Measurements from ENCODE around the gene TRAF4. TPM values are rescaled to one million over a fixed set of nuclear protein-coding genes. Genes with fewer than 3 reads are reported as not detected.
A peak's percentile ranks its signal among the peaks of the same experiment; 100 is the strongest.
"Not testable (repeated sequence)": the region's sequence is repeated elsewhere in the genome, so short reads cannot be mapped to it uniquely, and the experiment has no call there.

TRAF4 gene
- total RNA-seq, 1 donor from 2014 or later, result 178 TPM

DNA sequence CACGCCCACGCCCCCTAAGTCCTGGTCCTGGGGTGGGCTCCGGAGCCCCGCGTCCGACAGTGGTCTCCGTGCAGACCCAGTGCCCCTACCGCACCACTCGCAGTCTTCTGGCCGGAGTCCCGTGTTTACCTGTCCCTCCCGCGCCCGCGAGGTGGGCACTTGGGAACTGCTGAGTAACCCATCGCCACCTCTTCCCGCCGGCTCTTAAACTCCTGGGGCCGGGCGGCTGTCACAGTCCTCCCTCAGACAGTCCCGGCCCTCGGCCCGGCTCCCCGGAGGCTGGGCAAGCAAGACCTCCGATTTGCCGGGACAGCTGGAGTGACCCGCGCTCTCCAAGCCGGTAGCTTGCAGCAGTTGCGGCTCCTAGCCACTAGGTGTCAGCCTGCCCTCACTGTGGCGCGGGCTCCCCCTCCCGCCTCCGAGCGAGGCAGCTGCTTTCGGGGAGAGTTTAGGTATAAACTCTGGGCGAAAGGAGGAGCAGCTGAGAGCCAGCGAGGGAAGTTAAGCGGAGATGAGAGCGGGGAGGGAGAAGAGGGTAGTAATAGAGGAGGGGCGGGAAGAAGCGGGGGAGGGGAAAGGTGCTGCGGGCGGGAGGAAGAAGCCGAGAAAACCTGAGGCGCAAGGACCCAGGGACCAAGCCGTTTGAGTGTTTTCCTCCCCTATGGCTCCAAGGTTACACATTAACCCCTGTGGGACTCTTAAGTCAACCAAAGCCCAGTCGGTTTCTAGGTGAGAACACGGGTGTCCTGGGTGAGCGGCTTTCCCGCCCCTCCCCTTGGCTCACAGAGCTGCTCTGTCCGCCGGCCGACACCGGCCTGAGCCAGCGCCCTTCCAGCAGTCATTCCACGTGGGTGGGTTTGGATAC, 17.0 kb upstream of the TRAF4 start:
- peaks cover 65% of the 10 kb centered on the region for H3K4me1 Mint-ChIP-seq (ENCODE audit: low read depth)
- intact Hi-C loops (cut with micrococcal nuclease), result loop anchor here (1.0 to 5.0 kb wide), 10 partner anchors 16 to 565 kb away; partner anchors contain the start of genes DHRS13, NUFIP2 and PROCA1

DNA sequence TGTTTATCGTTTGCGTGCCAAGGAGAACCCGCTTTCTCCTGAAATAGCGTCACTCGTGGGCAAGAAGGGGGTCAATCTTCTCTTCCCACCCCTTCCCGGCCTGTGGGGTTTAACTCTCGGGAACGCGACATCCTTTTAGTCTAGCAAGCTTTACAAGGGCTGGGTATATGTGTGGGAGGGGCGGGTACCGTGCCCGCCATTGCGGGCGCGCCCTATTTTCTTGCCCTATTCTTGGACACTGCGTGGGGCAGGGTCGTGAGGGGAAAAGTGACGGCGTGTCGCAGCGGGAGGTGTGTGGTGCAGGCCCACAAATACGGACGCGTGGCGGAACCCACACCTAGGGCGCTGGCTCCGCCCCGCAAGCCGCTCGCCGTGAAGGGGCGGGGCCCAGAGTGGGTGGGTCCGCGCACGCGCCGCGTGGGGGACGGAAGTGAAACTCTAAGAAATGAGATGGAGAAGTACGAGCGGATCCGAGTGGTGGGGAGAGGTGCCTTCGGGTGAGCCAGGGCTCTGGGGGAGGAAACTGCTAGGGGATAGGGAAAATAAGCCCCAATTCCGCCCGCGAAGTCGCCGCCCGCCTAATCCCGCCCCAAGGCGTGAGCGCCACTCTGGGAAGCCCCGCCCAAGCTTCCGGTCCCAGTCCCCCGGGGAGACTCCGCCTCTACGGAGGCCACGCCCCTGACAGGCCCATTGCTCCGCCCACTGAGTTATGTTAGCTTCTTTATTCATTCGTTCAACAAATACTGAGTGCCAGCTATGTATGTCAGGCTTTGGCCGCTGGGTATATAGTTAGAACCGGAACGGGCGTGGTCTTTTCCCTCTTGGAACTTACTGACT, 15.2 kb upstream of the TRAF4 start, which contains the start of gene NEK8:
Gene NEK8, plus strand, starts transcription at position 425 of the 837 bp plus-strand sequence. Its CDS starts 26 bp downstream, at position 451.
- peak within 1 kb of the TSS; percentile 98 for H3K27ac Mint-ChIP-seq
- H3K27me3 Mint-ChIP-seq (ENCODE audit: insufficient read depth), result no peaks in the 10 kb centered on the region

More for the DNA sequence above, 17.0 kb upstream of the TRAF4 start:
- Mint-ChIP-seq H3K9me3 (no peaks in the 10 kb centered on the region), H3K27me3 (ENCODE audit: insufficient read depth) (no peaks in the 10 kb centered on the region), H3K4me3 (peak overlapping the region; percentile 97), H3K27ac (peak overlapping the region; percentile 98), H3K36me3 (ENCODE audit: low read depth) (peaks cover 32% of the 10 kb centered on the region)
- DNase-seq (ENCODE audit: low spot score), result peak; percentile 91

DNA sequence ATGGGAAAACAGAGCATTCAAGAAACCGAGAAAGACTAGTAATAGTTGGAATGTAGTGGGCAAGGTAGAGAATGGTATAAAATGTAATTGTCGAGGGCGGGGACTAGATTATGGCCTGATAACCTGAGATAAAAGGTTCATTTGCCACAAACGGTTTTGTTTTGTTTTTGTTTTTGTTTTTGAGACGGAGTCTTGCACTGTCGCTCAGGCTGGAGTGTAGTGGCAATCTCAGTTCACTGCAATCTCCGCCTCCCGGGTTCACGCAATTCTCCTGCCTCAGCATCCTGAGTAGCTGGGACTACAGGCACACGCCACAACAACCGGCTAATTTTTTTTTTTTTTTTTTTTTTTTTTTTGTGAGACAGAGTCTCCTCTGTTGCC, 13.9 kb upstream of the TRAF4 start:
- Mint-ChIP-seq H3K36me3 (ENCODE audit: low read depth) (peaks cover 8% of the 10 kb centered on the region), H3K4me3 (no peak overlapping the region), H3K9me3 (no peaks in the 10 kb centered on the region), H3K27ac (no peak overlapping the region), H3K4me1 (ENCODE audit: low read depth) (peaks cover 48% of the 10 kb centered on the region), H3K27me3 (ENCODE audit: insufficient read depth) (no peaks in the 10 kb centered on the region)
- intact Hi-C loops (cut with micrococcal nuclease), result loop anchor here (1.0 to 5.0 kb wide), 4 partner anchors 8 to 562 kb away; partner anchors contain the start of genes FAM222B and NUFIP2
- no peak for DNase-seq (ENCODE audit: low spot score)

More for the DNA sequence above, 15.2 kb upstream of the TRAF4 start, which contains the start of gene NEK8:
- Mint-ChIP-seq H3K9me3 (no peaks in the 10 kb centered on the region), H3K4me1 (ENCODE audit: low read depth) (peaks cover 58% of the 10 kb centered on the region), H3K4me3 (peak within 1 kb of the TSS; percentile 97), H3K36me3 (ENCODE audit: low read depth) (peaks cover 18% of the 10 kb centered on the region)
- DNase-seq (ENCODE audit: low spot score), result peak; percentile 95
- intact Hi-C loops (cut with micrococcal nuclease), result loop anchor here (1.0 to 5.0 kb wide), 8 partner anchors 9 to 564 kb away; partner anchors contain the start of genes FAM222B, NUFIP2 and RPL23A

DNA sequence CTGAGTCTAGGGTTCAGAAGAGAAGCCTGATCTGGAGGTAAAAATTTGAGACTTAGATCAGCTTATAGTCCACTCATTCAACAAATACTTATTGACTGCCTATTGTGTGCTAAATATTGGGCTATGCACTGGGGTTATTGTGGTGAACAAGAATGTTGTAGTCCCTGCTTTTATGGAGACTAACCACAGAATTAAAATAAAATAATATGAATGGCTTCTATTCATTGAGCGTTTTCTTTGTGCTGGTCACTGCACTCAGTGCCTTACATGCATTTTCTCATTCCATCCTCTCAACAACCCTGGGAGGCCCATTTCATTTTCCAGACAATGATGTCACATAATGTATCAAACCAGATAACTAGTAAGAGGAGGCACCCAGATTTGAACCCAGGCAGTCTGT, 10.5 kb upstream of the TRAF4 start:
- Mint-ChIP-seq H3K4me1 (ENCODE audit: low read depth) (peaks cover 38% of the 10 kb centered on the region), H3K36me3 (ENCODE audit: low read depth) (peaks cover 5% of the 10 kb centered on the region), H3K9me3 (no peaks in the 10 kb centered on the region), H3K4me3 (no peak overlapping the region), H3K27me3 (ENCODE audit: insufficient read depth) (no peaks in the 10 kb centered on the region), H3K27ac (no peak overlapping the region)
- intact Hi-C loops (cut with micrococcal nuclease), result no loop called here
- DNase-seq (ENCODE audit: low spot score), result no peak

DNA sequence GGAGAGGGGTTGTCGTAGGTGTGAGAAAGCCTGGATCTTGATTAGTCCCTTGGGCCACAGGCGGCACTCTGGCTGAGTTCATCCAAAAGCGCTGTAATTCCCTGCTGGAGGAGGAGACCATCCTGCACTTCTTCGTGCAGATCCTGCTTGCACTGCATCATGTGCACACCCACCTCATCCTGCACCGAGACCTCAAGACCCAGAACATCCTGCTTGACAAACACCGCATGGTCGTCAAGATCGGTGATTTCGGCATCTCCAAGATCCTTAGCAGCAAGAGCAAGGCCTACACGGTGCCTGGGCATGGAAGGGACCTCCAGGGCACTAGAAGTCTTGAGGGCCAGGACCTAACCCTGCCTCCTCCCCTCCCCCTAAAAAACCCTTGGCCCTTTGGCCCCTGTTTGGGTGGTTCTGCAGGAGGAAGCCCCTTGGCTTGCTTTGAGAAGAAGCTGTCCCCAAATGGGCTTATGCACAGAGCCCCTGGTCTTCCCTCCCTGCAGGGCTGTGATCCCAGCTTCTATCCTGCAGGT, 9.0 kb upstream of the TRAF4 start:
- DNase-seq (ENCODE audit: low spot score), result no peak
- Mint-ChIP-seq H3K9me3 (no peaks in the 10 kb centered on the region), H3K4me3 (no peak overlapping the region), H3K4me1 (ENCODE audit: low read depth) (peaks cover 42% of the 10 kb centered on the region), H3K36me3 (ENCODE audit: low read depth) (peaks cover 12% of the 10 kb centered on the region), H3K27me3 (ENCODE audit: insufficient read depth) (no peaks in the 10 kb centered on the region), H3K27ac (no peak overlapping the region)
- intact Hi-C loops (cut with micrococcal nuclease), result no loop called here

DNA sequence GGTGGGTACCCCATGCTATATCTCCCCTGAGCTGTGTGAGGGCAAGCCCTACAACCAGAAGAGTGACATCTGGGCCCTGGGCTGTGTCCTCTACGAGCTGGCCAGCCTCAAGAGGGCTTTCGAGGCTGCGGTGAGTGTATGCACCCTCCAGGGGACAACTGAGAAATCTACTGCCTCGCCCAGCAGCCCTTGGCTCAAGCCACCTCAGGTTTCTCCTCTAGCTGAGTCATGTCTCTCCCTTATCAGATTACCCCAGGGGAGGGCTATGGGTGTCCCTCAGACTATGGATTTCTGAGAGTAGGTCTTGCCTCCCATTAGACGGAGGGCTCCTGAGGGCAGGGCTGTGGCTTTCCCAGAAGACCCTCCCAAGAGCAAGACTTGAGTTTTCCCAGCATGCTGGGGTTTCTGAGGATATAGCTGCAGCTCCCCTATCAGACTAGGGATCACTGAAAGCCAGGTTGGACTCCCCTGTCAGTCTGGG, 8.5 kb upstream of the TRAF4 start:
- Mint-ChIP-seq H3K9me3 (no peaks in the 10 kb centered on the region), H3K27me3 (ENCODE audit: insufficient read depth) (no peaks in the 10 kb centered on the region)
- no peak for DNase-seq (ENCODE audit: low spot score)

DNA sequence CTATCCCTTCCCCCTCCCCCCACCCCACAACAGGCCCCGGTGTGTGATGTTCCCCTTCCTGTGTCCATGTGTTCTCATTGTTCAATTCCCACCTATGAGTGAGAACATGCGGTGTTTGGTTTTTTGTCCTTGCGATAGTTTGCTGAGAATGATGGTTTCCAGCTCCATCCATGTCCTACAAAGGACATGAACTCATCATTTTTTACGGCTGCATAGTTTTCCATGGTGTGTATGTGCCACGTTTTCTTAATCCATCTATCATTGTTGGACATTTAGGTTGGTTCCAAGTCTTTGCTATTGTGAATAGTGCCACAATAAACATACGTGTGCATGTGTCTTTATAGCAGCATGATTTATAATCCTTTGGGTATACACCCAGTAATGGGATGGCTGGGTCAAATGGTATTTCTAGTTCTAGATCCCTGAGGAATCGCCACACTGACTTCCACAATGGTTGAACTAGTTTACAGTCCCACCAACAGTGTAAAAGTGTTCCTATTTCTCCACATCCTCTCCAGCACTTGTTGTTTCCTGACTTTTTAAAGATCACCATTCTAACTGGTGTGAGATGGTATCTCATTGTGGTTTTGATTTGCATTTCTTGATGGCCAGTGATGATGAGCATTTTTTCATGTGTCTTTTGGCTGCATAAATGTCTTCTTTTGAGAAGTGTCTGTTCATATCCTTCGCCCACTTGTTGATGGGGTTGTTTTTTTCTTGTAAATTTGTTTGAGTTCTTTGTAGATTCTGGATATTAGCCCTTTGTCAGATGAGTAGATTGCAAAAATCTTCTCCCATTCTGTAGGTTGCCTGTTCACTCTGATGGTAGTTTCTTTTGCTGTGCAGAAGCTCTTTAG, 7.7 kb upstream of the TRAF4 start:
- H3K27me3 Mint-ChIP-seq (ENCODE audit: insufficient read depth); intact Hi-C loops (cut with micrococcal nuclease); H3K9me3 Mint-ChIP-seq; DNase-seq (ENCODE audit: low spot score): not testable (repeated sequence)
- Mint-ChIP-seq H3K36me3 (ENCODE audit: low read depth) (peaks cover 14% of the 10 kb centered on the region), H3K4me1 (ENCODE audit: low read depth) (peaks cover 40% of the 10 kb centered on the region), H3K27ac (peak overlapping the region; percentile 43), H3K4me3 (peak overlapping the region; percentile 39)

More for the DNA sequence above, 8.5 kb upstream of the TRAF4 start:
- Mint-ChIP-seq H3K4me1 (ENCODE audit: low read depth) (peaks cover 40% of the 10 kb centered on the region), H3K36me3 (ENCODE audit: low read depth) (peaks cover 13% of the 10 kb centered on the region), H3K4me3 (no peak overlapping the region), H3K27ac (no peak overlapping the region)
- intact Hi-C loops (cut with micrococcal nuclease), result no loop called here

DNA sequence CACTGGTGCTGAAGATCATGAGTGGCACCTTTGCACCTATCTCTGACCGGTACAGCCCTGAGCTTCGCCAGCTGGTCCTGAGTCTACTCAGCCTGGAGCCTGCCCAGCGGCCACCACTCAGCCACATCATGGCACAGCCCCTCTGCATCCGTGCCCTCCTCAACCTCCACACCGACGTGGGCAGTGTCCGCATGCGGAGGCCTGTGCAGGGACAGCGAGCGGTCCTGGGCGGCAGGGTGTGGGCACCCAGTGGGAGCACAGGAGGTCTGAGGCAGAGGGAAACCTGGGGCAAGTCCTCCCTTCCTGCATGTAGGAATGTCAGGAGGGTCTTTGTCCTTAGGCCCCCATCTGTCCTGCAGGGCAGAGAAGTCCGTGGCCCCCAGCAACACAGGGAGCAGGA, 6.5 kb upstream of the TRAF4 start:
- intact Hi-C loops (cut with micrococcal nuclease), result no loop called here
- H3K36me3 Mint-ChIP-seq (ENCODE audit: low read depth), result peaks cover 14% of the 10 kb centered on the region
- no peak overlapping the region for H3K27ac Mint-ChIP-seq
- H3K4me1 Mint-ChIP-seq (ENCODE audit: low read depth), result peaks cover 40% of the 10 kb centered on the region
- H3K9me3 Mint-ChIP-seq, result no peaks in the 10 kb centered on the region
- H3K4me3 Mint-ChIP-seq, result no peak overlapping the region
- no peak for DNase-seq (ENCODE audit: low spot score)
- H3K27me3 Mint-ChIP-seq (ENCODE audit: insufficient read depth), result no peaks in the 10 kb centered on the region

DNA sequence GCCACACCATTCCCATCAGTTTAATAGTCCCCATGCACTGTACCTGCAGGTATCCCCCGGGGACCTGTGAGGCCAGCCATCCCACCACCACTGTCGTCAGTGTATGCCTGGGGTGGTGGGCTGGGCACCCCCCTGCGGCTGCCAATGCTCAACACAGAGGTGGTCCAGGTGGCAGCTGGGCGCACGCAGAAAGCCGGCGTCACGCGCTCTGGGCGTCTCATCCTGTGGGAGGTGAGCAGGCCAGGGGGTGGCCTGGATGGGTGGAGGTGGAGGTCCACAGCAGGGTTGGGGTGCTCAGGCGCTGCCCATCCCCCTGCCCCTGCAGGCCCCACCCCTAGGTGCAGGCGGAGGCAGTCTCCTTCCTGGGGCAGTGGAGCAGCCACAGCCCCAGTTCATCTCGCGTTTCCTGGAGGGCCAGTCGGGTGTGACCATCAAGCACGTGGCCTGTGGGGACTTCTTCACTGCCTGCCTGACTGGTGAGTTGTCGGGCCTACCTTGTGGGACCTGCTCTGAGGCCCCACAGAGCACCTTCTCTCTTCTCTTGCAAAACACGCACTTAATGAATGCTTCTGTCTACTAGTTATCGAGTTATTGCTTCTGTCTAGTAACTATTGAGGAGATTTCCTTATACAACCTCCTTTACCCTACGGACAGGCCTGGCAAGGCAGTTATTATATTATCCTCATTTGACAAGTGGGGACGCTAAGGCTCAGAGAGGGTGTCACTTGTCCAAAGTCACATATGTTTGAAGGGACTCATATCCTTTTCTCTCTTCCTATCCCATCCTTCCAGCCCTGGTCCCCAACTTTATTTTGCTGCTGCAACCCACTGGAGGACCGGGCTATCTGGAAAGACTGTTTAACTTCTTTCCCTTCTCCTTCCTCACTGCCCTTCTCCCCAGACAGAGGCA, 5.8 kb upstream of the TRAF4 start:
- H3K9me3 Mint-ChIP-seq, result no peaks in the 10 kb centered on the region
- peaks cover 40% of the 10 kb centered on the region for H3K4me1 Mint-ChIP-seq (ENCODE audit: low read depth)
- intact Hi-C loops (cut with micrococcal nuclease), result loop anchor here (1.0 kb wide), 1 partner anchor 9 kb away; no protein-coding TSS in a partner anchor
- no peak for DNase-seq (ENCODE audit: low spot score)
- H3K4me3 Mint-ChIP-seq, result peak overlapping the region; percentile 73
- no peaks in the 10 kb centered on the region for H3K27me3 Mint-ChIP-seq (ENCODE audit: insufficient read depth)
- H3K36me3 Mint-ChIP-seq (ENCODE audit: low read depth), result peaks cover 14% of the 10 kb centered on the region
- peak overlapping the region; percentile 88 for H3K27ac Mint-ChIP-seq

DNA sequence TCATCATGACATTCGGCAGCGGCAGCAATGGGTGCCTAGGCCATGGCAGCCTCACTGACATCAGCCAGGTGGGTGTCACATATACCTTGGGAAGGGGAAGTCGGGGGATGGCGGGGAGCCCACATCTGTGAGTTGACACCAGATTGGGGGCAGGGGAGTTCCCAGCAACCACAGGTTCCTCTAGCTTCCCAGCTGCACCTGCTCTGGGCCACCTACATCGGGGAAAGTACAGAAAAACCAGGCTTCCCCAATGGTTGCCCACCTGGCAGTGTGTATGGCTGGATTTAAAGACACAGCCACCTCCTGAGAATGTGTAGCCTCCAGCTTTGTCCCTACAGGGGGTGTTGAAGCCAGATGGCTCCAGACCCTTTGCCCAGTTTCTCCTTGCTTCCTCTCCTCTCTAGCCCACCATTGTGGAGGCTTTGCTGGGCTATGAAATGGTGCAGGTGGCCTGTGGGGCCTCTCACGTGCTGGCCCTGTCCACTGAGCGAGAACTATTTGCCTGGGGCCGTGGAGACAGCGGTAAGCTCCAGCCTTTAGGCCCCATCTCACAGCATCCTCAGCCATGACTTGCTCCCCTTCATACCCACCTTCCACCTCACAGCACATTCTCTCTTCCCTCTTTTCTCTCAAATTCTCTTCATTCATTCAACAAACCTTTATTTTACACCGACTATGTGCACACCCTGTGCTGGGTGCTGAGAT, 5.0 kb upstream of the TRAF4 start:
- Mint-ChIP-seq H3K36me3 (ENCODE audit: low read depth) (peaks cover 14% of the 10 kb centered on the region), H3K4me3 (peak overlapping the region; percentile 73), H3K27me3 (ENCODE audit: insufficient read depth) (no peaks in the 10 kb centered on the region), H3K27ac (peak overlapping the region; percentile 88), H3K9me3 (no peaks in the 10 kb centered on the region), H3K4me1 (ENCODE audit: low read depth) (peaks cover 35% of the 10 kb centered on the region)
- intact Hi-C loops (cut with micrococcal nuclease), result loop anchor here (1.0 kb wide), 1 partner anchor 10 kb away; no protein-coding TSS in a partner anchor
- peak; percentile 47 for DNase-seq (ENCODE audit: low spot score)

Measured in activated T-helper 1 cell treated with anti-CD3 and anti-CD28 coated beads, Interleukin-12 subunit alpha, Interleukin-12 subunit beta, Interleukin-2, Interleukin-4 antibody, amounts not matched to agents 30 ng/mL and 10 ng/mL and 1 ng/mL, durations not matched to agents 14 hours and 24 hours and 36 hours (primary cell).